Prostate gland (tissue), 2 donors: Measurements from ENCODE around the gene AMIGO1. TPM values are rescaled to one million over a fixed set of nuclear protein-coding genes. Genes with fewer than 3 reads are reported as not detected.

Experiments
- DNase-seq: peaks from one replicate; pipeline ENCODE4 v3.0.0-alpha.2; 2019; ENCODE audit warnings: low spot score
- H3K27ac ChIP-seq, 2 donors: fragments of 200-600 bp; sonication (generic); 2 replicates each; pipeline ENCODE4 v1.5.1; 2017 to 2019
- H3K27me3 ChIP-seq: fragments of 200-600 bp; sonication (generic); replicated peaks from 2 replicates; pipeline ENCODE4 v1.5.1; 2019; ENCODE audit not compliant: insufficient read depth
- H3K36me3 ChIP-seq, 2 donors: fragments of 200-600 bp; sonication (generic); 1 replicate in 1 of 2; 2 replicates in 1 of 2; pipeline versions ENCODE4 v1.5.1 to v1.8.1; 2017 to 2019
- H3K4me1 ChIP-seq: fragments of 200-600 bp; sonication (generic); replicated peaks from 2 replicates; pipeline ENCODE4 v1.5.1; 2019
- H3K4me3 ChIP-seq, 2 donors: fragments of 200-600 bp; sonication (generic); 2 replicates each; pipeline ENCODE4 v1.5.1; 2017 to 2019
- H3K9me3 ChIP-seq: fragments of 200-600 bp; sonication (generic); 2 replicates; pipeline ENCODE4 v1.5.1; 2017
- POLR2A ChIP-seq: fragments of 450-650 bp; IDR thresholded peaks from one replicate; pipeline ENCODE4 v1.6.1; 2016; ENCODE audit warnings: antibody characterized with exemption, mild to moderate bottlenecking
- POLR2AphosphoS5 ChIP-seq: sonication (generic); formaldehyde crosslinking; IDR thresholded peaks from one replicate; pipeline ENCODE4 v1.6.1; 2017; ENCODE audit warnings: antibody characterized with exemption
- WGBS: methylation state at CpG from one replicate; pipeline ENCODE4 v1.1.5; 2018; 5-methylcytosine and 5-hydroxymethylcytosine counted together
- intact Hi-C: fragments of 100-400 bp; cut with DNase I; formaldehyde crosslinking; loops from one replicate; pipeline ENCODE4 v1.14.2; 2022
- total RNA-seq, 2 donors: library from RNA; depleted of rRNA; stranded (reverse); fragments of >200 nt; gene quantifications; one replicate each; pipeline ENCODE4 v1.1.0, GENCODE V29; 2016
- TF ChIP-seq, protein P1 (sequence below), 4 experiments: fragments of 200-600 bp in 2 of 4; fragments of 450-650 bp in 2 of 4; sonication (generic) in 2 of 4; IDR thresholded peaks; 1 replicate in 3 of 4; 2 replicates in 1 of 4; pipeline ENCODE4 v1.5.1; 2016 to 2019; ENCODE audit warnings: antibody characterized with exemption in 4 of 4, mild to moderate bottlenecking in 2 of 4, moderate library complexity in 2 of 4

Gene AMIGO1
- total RNA-seq, 2 donors from 2014 or later, result 9.5 to 13.2 TPM

GRCh38 chr1:109499661-109500536 is 9.6 kb downstream of the AMIGO1 start:
- Histone ChIP-seq H3K27ac (no peak overlapping the region), H3K9me3 (no peaks in the 10 kb centered on the region), H3K27me3 (no peaks in the 10 kb centered on the region), H3K4me1 (peaks cover 3% of the 10 kb centered on the region), H3K4me3 (no peak overlapping the region), H3K36me3 (no peaks in the 10 kb centered on the region)
- TF ChIP-seq, protein P1, sequence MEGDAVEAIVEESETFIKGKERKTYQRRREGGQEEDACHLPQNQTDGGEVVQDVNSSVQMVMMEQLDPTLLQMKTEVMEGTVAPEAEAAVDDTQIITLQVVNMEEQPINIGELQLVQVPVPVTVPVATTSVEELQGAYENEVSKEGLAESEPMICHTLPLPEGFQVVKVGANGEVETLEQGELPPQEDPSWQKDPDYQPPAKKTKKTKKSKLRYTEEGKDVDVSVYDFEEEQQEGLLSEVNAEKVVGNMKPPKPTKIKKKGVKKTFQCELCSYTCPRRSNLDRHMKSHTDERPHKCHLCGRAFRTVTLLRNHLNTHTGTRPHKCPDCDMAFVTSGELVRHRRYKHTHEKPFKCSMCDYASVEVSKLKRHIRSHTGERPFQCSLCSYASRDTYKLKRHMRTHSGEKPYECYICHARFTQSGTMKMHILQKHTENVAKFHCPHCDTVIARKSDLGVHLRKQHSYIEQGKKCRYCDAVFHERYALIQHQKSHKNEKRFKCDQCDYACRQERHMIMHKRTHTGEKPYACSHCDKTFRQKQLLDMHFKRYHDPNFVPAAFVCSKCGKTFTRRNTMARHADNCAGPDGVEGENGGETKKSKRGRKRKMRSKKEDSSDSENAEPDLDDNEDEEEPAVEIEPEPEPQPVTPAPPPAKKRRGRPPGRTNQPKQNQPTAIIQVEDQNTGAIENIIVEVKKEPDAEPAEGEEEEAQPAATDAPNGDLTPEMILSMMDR (IDR thresholded peaks at IDR 0.05), result peak in 1 of 4 experiments; percentile 39
- TF ChIP-seq POLR2AphosphoS5, result no peak
- TF ChIP-seq POLR2A, result no peak
- no peak for DNase-seq
- intact Hi-C loops, result no loop called here
- 59% methylated on average over 4 of the region's 4 CpGs for WGBS

GRCh38 chr1:109499081-109499480 is 10.4 kb downstream of the AMIGO1 start:
- no peak overlapping the region for H3K27ac ChIP-seq
- intact Hi-C loops, result no loop called here
- 45% methylated on average over 7 of the region's 7 CpGs for WGBS
- no peak for TF ChIP-seq POLR2A
- TF ChIP-seq, protein P1 (IDR thresholded peaks at IDR 0.05), result no peak
- no peak for TF ChIP-seq POLR2AphosphoS5
- H3K4me1 ChIP-seq, result peaks cover 8% of the 10 kb centered on the region
- no peaks in the 10 kb centered on the region for H3K27me3 ChIP-seq
- H3K9me3 ChIP-seq, result no peaks in the 10 kb centered on the region
- DNase-seq, result no peak
- no peaks in the 10 kb centered on the region for H3K36me3 ChIP-seq
- H3K4me3 ChIP-seq, result no peak overlapping the region

- Histone ChIP-seq H3K27me3 (no peaks in the 10 kb centered on the region), H3K9me3 (no peaks in the 10 kb centered on the region), H3K27ac (no peak overlapping the region), H3K4me3 (no peak overlapping the region), H3K36me3 (no peaks in the 10 kb centered on the region), H3K4me1 (peaks cover 8% of the 10 kb centered on the region)
- WGBS, result 58% methylated on average over 8 of the region's 12 CpGs
- DNase-seq, result no peak
- intact Hi-C loops, result loop anchor here (1.0 kb wide), 1 partner anchor 34 kb away; no protein-coding TSS in a partner anchor
- TF ChIP-seq POLR2A, result no peak
- TF ChIP-seq, protein P1 (IDR thresholded peaks at IDR 0.05), result peak in 3 of 4 experiments; percentile 26 to 55 (median 53)
These were observed 11.2 kb downstream of the AMIGO1 start for GRCh38 chr1:109498161-109498801.

DNA sequence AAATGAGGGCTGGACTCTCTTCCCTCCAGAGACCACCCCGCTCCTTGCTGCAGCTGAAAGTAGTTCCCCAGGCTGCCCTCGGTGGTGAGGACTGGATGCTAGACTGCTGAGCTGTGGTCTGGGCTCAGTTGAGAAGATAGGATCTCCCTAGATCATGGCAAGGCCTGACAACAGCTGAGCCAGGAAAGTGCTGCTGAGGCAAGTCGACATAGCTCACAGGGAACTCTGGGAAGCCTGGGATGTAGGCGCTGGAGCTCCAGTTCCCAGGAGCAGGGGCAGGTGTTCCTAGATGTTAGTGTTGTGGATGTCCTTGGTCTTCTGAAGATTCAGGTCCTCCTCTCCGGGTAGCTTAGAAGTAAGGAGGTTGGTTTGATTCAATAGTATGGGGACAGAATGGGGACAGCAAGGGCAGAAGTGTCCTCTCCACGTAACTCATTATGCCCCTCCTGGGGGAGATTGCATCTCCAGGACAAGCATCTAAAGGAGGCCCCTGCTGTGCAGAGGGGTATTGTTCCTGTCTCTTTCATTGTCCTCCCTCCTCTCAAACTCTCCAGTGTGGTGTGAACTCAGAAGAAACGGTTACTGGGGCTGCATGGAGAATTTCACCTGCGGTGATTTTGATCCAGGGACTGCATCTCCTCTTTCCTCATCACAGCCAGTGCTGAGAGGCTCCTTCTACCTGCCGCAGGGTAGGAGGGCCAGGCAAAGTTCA is 11.9 kb downstream of the AMIGO1 start:
- no peaks in the 10 kb centered on the region for H3K9me3 ChIP-seq
- peaks cover 8% of the 10 kb centered on the region for H3K4me1 ChIP-seq
- TF ChIP-seq POLR2A (no peak), POLR2AphosphoS5 (no peak)
- TF ChIP-seq, protein P1 (IDR thresholded peaks at IDR 0.05), result no peak
- intact Hi-C loops, result loop anchor here (1.0 kb wide), 1 partner anchor 35 kb away; no protein-coding TSS in a partner anchor
- no peaks in the 10 kb centered on the region for H3K36me3 ChIP-seq
- no peaks in the 10 kb centered on the region for H3K27me3 ChIP-seq
- 60% methylated on average over 9 of the region's 9 CpGs for WGBS
- no peak overlapping the region for H3K4me3 ChIP-seq
- H3K27ac ChIP-seq, result no peak overlapping the region
- DNase-seq, result no peak
